ENCODE results near the gene RYR3. TPM values are rescaled to one million over a fixed set of nuclear protein-coding genes. Genes with fewer than 3 reads are reported as not detected.

The RYR3 gene
- total and polyA plus RNA-seq, 9 donors: 11.9 to 48.1 (median 33.2) TPM

GRCh38 chr15:33756961-33757360 lies 446.2 kb downstream of the RYR3 start:
- no peak for DNase-seq
- no peak overlapping the region for H3K27ac ChIP-seq (ENCODE audit: low read length)
- H3K9me3 ChIP-seq (replicated peaks; ENCODE audit: control insufficient read depth, low read depth, low read length): no peaks in the 10 kb centered on the region
- H3K4me3 ChIP-seq (ENCODE audit: low read length): no peak overlapping the region
- WGBS (ENCODE audit: insufficient coverage): 82% methylated on average over 4 of the region's 5 CpGs
- H3K27me3 ChIP-seq (ENCODE audit: control insufficient read depth, insufficient read depth, low read length): no peaks in the 10 kb centered on the region
- peaks cover 4% of the 10 kb centered on the region for H3K36me3 ChIP-seq (ENCODE audit: control insufficient read depth, insufficient read depth, low read length)
- H3K4me1 ChIP-seq (ENCODE audit: control insufficient read depth, insufficient read depth, low read length): no peaks in the 10 kb centered on the region

DNA sequence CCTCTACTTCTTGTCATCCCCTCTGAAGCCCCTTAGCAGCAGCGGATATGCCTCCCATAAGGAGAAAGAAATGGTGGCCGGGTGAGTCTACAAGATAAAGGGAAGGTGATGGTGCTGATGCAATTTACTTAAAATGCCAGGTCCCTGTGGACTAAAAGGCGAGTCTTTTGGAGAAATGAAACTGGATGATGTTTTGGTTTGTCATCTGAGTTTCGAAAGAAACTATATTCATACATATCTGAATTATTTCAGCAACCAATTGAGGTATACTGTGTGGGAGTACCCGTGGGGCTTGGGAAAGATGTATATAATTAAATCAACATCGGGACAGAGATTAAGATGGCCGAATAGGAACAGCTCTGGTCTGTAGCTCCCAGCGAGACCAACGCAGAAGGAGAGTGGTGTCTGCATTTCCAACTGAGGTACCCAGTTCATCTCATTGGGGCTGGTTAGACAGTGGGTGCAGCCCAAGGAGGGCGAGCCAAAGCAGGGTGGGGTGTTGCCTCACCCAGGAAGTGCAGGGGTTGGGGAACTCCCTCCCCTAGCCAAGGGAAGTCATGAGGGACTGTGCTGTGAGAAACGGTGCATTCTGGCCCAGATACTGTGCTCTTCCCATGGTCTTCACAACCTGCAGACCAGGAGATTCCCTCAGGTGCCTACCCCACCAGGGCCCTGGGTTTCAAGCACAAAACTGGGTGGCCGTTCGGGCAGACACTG lies 446.9 kb downstream of the RYR3 start:
- H3K36me3 ChIP-seq (ENCODE audit: control insufficient read depth, insufficient read depth, low read length): peaks cover 4% of the 10 kb centered on the region
- H3K27ac ChIP-seq (ENCODE audit: low read length): no peak overlapping the region
- WGBS (ENCODE audit: insufficient coverage): 78% methylated on average over 8 of the region's 13 CpGs
- no peak for DNase-seq
- H3K9me3 ChIP-seq (replicated peaks; ENCODE audit: control insufficient read depth, low read depth, low read length): no peaks in the 10 kb centered on the region
- H3K27me3 ChIP-seq (ENCODE audit: control insufficient read depth, insufficient read depth, low read length): no peaks in the 10 kb centered on the region
- H3K4me1 ChIP-seq (ENCODE audit: control insufficient read depth, insufficient read depth, low read length): no peaks in the 10 kb centered on the region
- H3K4me3 ChIP-seq (ENCODE audit: low read length): no peak overlapping the region

- Histone ChIP-seq H3K4me3 (ENCODE audit: low read length) (no peak overlapping the region), H3K36me3 (ENCODE audit: control insufficient read depth, insufficient read depth, low read length) (no peaks in the 10 kb centered on the region), H3K27ac (ENCODE audit: low read length) (no peak overlapping the region), H3K9me3 (replicated peaks; ENCODE audit: control insufficient read depth, low read depth, low read length) (no peaks in the 10 kb centered on the region), H3K27me3 (ENCODE audit: control insufficient read depth, insufficient read depth, low read length) (no peaks in the 10 kb centered on the region), H3K4me1 (ENCODE audit: control insufficient read depth, insufficient read depth, low read length) (no peaks in the 10 kb centered on the region)
- 50% methylated on average over 3 of the region's 7 CpGs for WGBS (ENCODE audit: insufficient coverage)
- DNase-seq: no peak
These were observed 455.6 kb downstream of the RYR3 start for GRCh38 chr15:33766389-33766788.

DNA sequence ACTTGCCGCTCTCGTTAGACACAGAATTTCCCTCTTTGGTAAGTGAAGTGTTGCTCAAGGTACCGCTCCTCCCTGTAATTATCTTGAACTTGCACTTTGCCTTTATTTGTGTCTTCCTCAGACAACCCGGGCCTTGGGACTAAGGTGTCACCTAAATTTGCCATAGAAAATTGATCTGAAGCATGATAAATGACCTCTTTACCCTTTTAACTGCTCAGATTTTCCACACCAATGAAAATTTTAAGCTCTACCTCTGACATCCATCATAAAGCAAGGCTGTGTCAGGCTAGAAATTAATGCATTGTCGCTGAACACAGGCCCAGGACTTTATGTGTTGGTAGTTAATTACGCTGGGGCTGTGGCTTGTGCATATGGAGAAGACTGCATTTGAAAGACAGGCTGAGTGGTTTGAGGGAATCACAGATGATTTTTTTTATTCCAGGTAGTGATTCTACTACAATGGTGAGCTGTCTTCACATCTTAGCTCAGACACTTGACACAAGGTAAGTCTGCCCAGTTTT lies 458.0 kb downstream of the RYR3 start:
- H3K4me3 ChIP-seq (ENCODE audit: low read length): no peak overlapping the region
- no peaks in the 10 kb centered on the region for H3K36me3 ChIP-seq (ENCODE audit: control insufficient read depth, insufficient read depth, low read length)
- H3K4me1 ChIP-seq (ENCODE audit: control insufficient read depth, insufficient read depth, low read length): no peaks in the 10 kb centered on the region
- 80% methylated on average over 1 of the region's 6 CpGs for WGBS (ENCODE audit: insufficient coverage)
- H3K27ac ChIP-seq (ENCODE audit: low read length): no peak overlapping the region
- H3K27me3 ChIP-seq (ENCODE audit: control insufficient read depth, insufficient read depth, low read length): no peaks in the 10 kb centered on the region
- no peaks in the 10 kb centered on the region for H3K9me3 ChIP-seq (replicated peaks; ENCODE audit: control insufficient read depth, low read depth, low read length)
- no peak for DNase-seq

DNA sequence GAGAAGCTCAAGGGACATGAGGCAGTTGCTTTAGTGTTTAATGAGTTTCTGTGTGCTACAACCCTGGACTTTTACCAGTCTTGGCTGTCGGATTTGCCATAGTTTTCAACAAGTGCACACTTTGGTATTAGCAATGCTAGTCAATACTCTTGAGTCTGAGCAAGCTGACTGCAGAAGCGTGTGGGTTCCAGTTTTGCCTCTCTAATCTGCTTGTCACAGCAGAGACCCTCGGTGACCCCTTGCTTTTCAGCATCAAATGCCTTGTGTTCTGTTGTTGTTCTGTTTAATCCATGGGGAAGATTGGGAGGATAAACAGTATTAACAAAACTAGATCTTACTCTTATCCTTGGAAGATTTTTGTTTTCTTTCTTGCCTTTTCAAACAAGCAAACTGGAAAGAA lies 463.2 kb downstream of the RYR3 start:
- Histone ChIP-seq H3K9me3 (replicated peaks; ENCODE audit: control insufficient read depth, low read depth, low read length) (no peaks in the 10 kb centered on the region), H3K4me1 (ENCODE audit: control insufficient read depth, insufficient read depth, low read length) (no peaks in the 10 kb centered on the region), H3K36me3 (ENCODE audit: control insufficient read depth, insufficient read depth, low read length) (no peaks in the 10 kb centered on the region), H3K27ac (ENCODE audit: low read length) (no peak overlapping the region), H3K27me3 (ENCODE audit: control insufficient read depth, insufficient read depth, low read length) (no peaks in the 10 kb centered on the region), H3K4me3 (ENCODE audit: low read length) (no peak overlapping the region)
- 20% methylated on average over 2 of the region's 3 CpGs for WGBS (ENCODE audit: insufficient coverage)
- DNase-seq: no peak

- Histone ChIP-seq H3K4me3 (ENCODE audit: low read length) (no peak overlapping the region), H3K27ac (ENCODE audit: low read length) (no peak overlapping the region), H3K27me3 (ENCODE audit: control insufficient read depth, insufficient read depth, low read length) (no peaks in the 10 kb centered on the region), H3K9me3 (replicated peaks; ENCODE audit: control insufficient read depth, low read depth, low read length) (no peaks in the 10 kb centered on the region), H3K4me1 (ENCODE audit: control insufficient read depth, insufficient read depth, low read length) (no peaks in the 10 kb centered on the region), H3K36me3 (ENCODE audit: control insufficient read depth, insufficient read depth, low read length) (peaks cover 4% of the 10 kb centered on the region)
- no CpG with 5 or more reads among the region's 2 CpGs for WGBS (ENCODE audit: insufficient coverage)
- DNase-seq: no peak
These were observed 468.1 kb downstream of the RYR3 start for GRCh38 chr15:33778852-33779251.

DNA sequence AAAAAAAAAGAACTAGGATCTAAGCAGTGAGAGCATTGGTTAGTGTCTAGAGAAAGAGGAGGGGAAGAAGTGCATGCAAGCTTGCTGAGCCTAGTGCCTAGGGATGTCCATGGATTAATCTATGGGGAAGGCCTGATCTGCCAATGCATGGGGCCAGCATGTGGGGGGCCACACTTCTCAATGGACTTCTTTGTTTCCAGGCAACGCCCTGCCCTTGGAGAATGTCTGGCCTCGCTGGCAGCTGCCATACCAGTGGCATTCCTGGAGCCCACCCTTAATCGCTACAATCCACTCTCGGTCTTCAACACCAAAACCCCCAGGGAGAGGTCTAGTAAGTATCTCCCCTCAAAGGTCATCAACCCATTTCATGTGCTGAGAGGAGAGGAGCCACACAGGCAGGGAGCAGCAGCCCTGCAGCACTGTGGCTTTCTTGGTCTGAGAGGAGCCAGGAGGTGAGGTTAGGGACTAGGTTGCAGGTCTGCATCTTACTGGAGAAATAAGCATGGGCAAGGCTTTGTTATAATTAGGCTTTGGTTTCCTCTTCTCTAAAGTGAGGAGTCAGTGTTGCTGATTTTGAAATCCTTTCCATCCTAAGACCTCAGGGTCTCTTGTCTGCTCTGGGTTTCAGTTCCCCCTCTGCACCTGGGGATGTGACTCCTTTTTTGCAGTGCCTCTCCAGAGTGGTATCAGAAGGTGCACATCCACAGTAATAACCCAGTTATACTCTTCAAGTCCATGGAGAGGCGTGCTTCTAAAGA lies 469.4 kb downstream of the RYR3 start:
- H3K9me3 ChIP-seq (replicated peaks; ENCODE audit: control insufficient read depth, low read depth, low read length): no peaks in the 10 kb centered on the region
- no peak overlapping the region for H3K27ac ChIP-seq (ENCODE audit: low read length)
- H3K27me3 ChIP-seq (ENCODE audit: control insufficient read depth, insufficient read depth, low read length): no peaks in the 10 kb centered on the region
- H3K4me3 ChIP-seq (ENCODE audit: low read length): no peak overlapping the region
- no peaks in the 10 kb centered on the region for H3K4me1 ChIP-seq (ENCODE audit: control insufficient read depth, insufficient read depth, low read length)
- peaks cover 4% of the 10 kb centered on the region for H3K36me3 ChIP-seq (ENCODE audit: control insufficient read depth, insufficient read depth, low read length)
- WGBS (ENCODE audit: insufficient coverage): no CpG with 5 or more reads among the region's 5 CpGs
- DNase-seq: no peak

DNA sequence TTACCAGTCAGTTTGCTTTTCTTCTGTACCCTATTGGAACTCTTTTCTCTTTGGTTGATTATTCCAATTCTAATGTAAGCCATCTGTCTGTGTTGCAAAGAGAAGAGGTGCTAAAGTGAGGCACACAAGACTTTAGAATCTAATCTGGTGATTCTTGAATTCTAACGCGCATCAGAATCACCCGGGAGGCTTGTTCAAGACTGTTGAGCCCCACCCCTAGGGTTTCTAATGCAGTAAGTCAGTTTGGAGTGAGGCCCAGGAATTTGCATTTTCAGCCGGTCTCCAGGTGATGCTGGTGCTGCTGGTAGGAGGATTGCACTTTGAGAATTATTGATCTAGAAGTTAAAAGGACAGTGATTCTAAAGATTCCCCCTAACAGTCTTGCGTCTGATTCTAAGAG lies 472.2 kb downstream of the RYR3 start:
- Histone ChIP-seq H3K4me1 (ENCODE audit: control insufficient read depth, insufficient read depth, low read length) (no peaks in the 10 kb centered on the region), H3K9me3 (replicated peaks; ENCODE audit: control insufficient read depth, low read depth, low read length) (no peaks in the 10 kb centered on the region), H3K4me3 (ENCODE audit: low read length) (no peak overlapping the region), H3K27ac (ENCODE audit: low read length) (no peak overlapping the region), H3K27me3 (ENCODE audit: control insufficient read depth, insufficient read depth, low read length) (no peaks in the 10 kb centered on the region), H3K36me3 (ENCODE audit: control insufficient read depth, insufficient read depth, low read length) (peaks cover 4% of the 10 kb centered on the region)
- DNase-seq: no peak
- WGBS (ENCODE audit: insufficient coverage): 64% methylated on average over 3 of the region's 5 CpGs

- no peaks in the 10 kb centered on the region for H3K9me3 ChIP-seq (replicated peaks; ENCODE audit: control insufficient read depth, low read depth, low read length)
- no peaks in the 10 kb centered on the region for H3K4me1 ChIP-seq (ENCODE audit: control insufficient read depth, insufficient read depth, low read length)
- H3K36me3 ChIP-seq (ENCODE audit: control insufficient read depth, insufficient read depth, low read length): peaks cover 4% of the 10 kb centered on the region
- no peak for DNase-seq
- H3K27me3 ChIP-seq (ENCODE audit: control insufficient read depth, insufficient read depth, low read length): no peaks in the 10 kb centered on the region
- WGBS (ENCODE audit: insufficient coverage): 76% methylated on average over 5 of the region's 6 CpGs
- H3K4me3 ChIP-seq (ENCODE audit: low read length): no peak overlapping the region
- H3K27ac ChIP-seq (ENCODE audit: low read length): no peak overlapping the region
These were observed 474.6 kb downstream of the RYR3 start for GRCh38 chr15:33785366-33785765.

DNA sequence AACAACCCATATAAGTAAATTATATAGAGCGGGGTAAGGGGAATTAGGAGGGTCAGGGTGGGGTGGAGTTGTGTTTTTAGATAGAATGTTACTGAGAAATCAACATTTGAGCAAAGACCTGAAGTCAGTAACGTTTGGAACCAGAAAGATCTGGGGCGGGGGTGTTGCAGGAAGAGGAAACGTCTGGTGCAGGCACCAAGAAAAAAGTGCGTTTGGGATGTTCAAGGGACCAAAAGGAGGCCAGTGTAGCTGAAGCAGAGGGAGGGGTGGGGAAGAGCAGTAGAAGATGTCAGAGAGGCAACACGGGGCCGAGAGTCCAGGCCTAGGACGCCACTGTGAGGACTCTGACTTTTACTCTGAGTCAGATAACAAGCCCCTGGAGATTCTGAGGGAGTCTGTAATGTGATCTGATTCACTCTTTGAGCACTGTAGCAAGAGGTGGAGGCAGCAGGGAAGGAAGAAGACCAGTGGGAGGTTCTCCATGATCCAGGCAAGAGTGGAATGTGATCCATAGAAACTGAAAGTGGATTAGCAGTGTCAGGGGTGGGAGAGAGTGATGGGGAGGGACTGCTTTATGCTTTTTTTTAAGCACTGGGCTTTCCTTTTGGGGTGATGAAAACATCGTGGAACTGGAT lies 478.3 kb downstream of the RYR3 start:
- no peaks in the 10 kb centered on the region for H3K36me3 ChIP-seq (ENCODE audit: control insufficient read depth, insufficient read depth, low read length)
- H3K27me3 ChIP-seq (ENCODE audit: control insufficient read depth, insufficient read depth, low read length): no peaks in the 10 kb centered on the region
- no peak overlapping the region for H3K4me3 ChIP-seq (ENCODE audit: low read length)
- WGBS (ENCODE audit: insufficient coverage): 27% methylated on average over 8 of the region's 9 CpGs
- H3K9me3 ChIP-seq (replicated peaks; ENCODE audit: control insufficient read depth, low read depth, low read length): no peaks in the 10 kb centered on the region
- H3K27ac ChIP-seq (ENCODE audit: low read length): no peak overlapping the region
- DNase-seq: peak; percentile 7
- no peaks in the 10 kb centered on the region for H3K4me1 ChIP-seq (ENCODE audit: control insufficient read depth, insufficient read depth, low read length)
